Left kidney (tissue), 2 donors: Measurements from ENCODE around the gene SEPTIN7. TPM values are rescaled to one million over a fixed set of nuclear protein-coding genes. Genes with fewer than 3 reads are reported as not detected.
A peak's percentile ranks its signal among the peaks of the same experiment; 100 is the strongest.

ENCODE experiments used
- DNase-seq: peaks from one replicate; pipeline ENCODE4 v3.0.0-alpha.2; 2013
- polyA plus RNA-seq: library from polyadenylated mRNA; unstranded; fragments of 120-200 nt; gene quantifications from one replicate; pipeline ENCODE4 v1.2.1, GENCODE V29; 2013; ENCODE audit not compliant: insufficient read length

The SEPTIN7 gene
- polyA plus RNA-seq, 1 donor: 452 TPM

GRCh38 chr7:35784332-35784731 lies 16.5 kb upstream of the SEPTIN7 start:
- DNase-seq: no peak

DNA sequence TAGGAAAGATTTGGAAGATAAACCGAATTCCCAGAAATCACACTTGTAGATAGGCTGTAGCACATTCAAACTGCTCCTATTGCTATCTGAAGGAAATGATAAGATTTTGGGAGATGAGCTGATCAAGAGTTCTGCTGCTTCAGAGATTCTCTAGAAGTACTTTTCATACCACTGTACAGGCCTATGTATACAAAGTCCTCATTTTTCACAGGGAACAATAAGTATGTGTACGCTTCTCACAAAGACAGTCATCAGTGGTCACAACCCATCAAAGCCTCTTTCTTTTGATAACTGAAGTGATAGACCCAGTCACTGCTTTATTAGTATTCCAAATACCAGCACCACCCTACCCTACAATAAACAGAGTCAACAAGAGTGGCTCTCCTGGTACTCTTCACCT lies 15.6 kb upstream of the SEPTIN7 start:
- no peak for DNase-seq

DNA sequence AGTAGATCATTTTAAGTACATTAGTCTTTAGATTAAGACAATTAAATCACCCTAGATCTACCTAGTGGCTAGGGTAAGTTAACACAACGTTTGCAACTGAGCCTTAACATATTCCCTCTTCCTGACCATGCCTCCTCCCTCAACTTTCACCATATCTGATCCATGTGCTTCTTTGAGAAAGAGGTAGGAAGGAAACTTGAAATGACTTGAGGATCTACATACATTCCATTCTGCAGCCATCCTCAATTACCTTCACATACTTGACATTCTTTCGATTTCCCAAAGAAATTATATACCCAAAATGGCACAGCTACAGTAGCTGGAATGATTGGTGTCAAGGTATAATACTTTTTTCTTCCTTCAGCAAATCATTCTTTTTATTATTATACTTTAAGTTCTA lies 12.9 kb upstream of the SEPTIN7 start:
- DNase-seq: no peak

DNA sequence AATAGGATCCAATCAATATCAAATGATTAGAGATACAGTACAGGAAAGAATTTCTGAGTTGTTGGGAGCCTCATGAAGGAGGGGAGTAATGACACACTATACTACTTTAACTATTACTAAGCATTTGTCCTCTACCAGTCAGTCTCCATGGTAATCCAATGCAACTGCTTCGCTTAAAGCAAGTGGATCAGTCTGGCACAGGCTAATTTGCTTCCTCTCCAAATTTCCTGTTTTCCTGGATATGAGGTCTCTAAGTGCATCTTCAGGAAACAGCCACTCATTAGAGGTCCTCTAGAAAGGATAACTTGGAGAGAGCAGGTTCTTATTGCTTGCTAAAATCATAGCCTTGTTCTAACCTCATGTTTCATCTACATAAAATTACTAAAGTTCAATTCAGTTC lies 8.4 kb upstream of the SEPTIN7 start:
- DNase-seq: no peak

- DNase-seq: no peak
Observed at GRCh38 chr7:35792873-35793489, 7.9 kb upstream of the SEPTIN7 start.

- no peak for DNase-seq
Observed at GRCh38 chr7:35797311-35797710, 3.5 kb upstream of the SEPTIN7 start.

- DNase-seq: peak; percentile 93
Observed at GRCh38 chr7:35799846-35800717, 775 bp upstream of the SEPTIN7 start.

- DNase-seq: peak; percentile 82
Observed at GRCh38 chr7:35801392-35802101, 690 bp downstream of the SEPTIN7 start.

DNA sequence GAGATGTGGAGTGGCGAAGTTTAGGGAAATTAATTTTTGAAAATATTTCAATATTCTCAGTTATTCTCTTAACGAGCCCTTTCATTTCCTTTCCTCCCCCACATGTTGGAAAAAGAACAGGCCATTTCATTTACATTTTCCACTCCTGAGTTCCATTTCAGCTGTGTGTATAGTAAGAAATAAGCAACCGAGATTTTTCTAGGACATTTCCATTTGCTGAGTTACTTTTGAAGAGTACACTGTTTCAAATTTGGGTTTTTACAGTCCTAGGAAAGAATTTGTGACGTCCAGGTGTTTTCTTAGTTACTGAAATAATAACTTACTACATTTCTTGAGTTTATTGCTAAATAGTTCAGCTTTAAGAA lies 1.2 kb downstream of the SEPTIN7 start:
- DNase-seq: no peak

DNA sequence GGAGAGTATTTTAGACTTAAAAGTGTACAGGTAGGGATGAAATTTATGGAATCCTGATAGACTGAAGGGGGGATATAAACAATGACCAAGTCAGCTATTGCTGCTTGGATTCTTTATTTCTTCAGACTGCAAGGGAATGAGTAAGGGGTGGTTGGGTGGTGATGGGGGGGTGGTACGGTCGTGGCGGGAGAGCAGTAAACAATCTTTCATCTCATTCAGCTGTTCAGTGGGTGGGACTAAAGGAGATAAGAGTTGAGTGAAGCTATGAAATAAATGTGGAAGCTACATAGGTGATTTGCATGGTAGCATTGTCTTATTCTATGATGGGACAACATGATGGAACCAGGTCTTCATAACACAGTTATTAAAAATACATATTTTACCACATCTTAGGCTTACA lies 1.8 kb downstream of the SEPTIN7 start:
- DNase-seq: no peak

GRCh38 chr7:35804231-35804970 lies 3.5 kb downstream of the SEPTIN7 start:
- DNase-seq: no peak

DNA sequence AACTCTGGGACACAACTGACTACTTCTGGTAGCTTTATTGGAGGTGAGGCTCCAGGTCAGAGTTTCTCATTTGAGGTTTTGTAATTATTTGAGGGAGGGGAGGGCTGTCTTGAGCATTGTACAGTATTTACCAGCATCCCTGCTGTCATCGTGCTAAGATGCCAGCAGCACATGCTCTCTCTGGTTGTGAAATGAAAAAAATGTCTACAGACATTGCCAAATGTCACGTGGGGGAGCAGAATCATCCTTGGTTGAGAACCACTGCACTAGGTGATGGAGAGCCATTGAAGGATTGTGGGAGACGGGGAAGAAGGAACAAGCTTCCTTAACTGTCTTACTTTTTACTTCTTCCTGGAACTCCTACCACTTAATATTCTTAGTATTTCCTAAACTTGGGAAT lies 5.0 kb downstream of the SEPTIN7 start:
- no peak for DNase-seq

DNA sequence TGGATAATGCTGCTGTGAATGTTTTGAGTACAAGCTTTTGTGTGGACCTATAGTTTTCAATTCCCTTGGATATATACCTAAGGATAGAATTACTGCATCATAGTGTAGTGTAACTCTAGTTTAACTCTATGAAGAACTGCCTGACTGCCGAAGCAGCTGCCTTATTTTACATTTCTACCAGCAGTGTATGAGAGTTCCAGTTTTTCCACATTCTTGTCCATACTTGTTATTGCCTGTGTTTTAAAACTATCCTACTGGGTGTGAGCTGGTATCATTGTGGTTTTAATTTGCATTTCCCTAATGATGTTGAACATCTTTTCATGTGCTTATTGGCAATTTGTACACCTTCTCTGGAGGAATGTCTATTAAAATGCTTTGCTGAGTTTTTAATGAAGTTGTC lies 15.7 kb downstream of the SEPTIN7 start:
- DNase-seq: no peak

DNA sequence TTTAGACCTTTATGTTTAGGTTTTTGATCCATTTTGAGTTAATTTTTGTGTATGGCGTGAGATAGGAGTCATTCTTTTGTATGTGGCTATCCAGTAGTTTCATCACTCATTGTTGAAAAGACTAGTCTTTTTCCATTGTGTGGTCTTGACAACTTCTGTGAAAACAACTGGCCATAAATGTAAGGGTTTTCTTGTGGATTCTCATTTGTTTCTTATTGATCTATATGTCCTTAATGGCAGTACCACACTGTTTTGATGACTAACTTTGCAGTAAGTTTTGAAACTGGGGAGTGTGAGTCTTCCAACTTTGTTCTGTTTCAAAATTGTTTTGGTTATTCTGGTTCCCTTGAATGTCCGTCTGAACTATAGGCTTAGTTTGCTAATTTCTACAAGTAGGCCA lies 16.3 kb downstream of the SEPTIN7 start:
- no peak for DNase-seq

GRCh38 chr7:35817930-35818329 lies 17.1 kb downstream of the SEPTIN7 start:
- no peak for DNase-seq

DNA sequence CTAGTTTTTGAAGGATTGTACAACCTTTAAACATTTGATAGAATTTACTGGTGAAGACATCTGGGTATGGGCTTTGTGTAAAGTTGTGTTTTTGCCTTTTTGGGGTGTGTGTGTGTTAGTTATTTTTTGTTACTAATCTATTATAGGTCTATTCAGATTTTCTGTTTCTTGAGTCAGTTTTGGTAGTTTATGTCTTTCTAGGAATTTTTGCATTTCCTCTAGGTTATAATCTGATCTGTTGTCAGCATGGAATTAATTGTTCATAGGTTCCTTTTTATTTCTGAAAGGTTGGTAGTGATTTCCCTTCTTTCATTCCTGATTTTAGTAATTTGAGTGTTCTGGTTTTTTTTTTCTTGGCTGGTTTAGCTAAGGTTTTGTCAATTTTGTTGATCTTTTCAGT lies 17.7 kb downstream of the SEPTIN7 start:
- DNase-seq: no peak

GRCh38 chr7:35819310-35819709 lies 18.5 kb downstream of the SEPTIN7 start:
- no peak for DNase-seq

DNA sequence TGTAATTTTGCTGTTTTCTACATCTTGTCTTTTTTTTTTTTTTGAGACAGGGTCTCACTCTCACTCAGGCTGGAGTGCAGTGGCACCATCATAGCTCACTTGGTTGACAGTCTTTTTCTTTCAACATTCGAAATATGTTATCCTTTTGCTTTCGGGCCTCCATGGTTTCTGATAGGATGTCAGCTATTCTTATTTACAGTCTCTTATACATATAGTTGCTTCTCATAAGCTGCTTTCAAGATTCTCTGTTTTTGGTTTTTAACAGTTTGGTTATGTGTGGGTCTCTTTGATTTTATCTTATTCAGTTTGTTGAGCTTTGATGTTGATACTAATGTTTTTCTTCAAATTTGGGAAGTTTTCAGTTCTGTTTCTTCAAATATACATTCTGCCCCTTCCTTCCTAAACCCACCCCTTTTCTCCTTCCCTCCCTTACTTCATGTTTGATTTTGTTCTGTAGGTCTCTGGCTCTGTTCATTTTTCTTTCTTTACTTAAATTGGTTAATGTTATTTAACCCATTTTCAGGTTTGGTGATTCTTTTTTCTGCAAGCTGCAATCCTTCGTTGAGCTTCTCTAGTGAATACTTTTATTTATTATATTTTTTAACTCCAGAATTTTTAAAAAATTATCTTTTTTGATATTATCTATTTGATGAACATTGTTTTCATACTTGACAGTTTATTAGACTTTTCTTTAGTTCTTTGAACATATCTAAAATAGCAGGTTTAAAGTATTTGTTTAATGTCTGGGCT lies 19.3 kb downstream of the SEPTIN7 start:
- no peak for DNase-seq

- no peak for DNase-seq
Observed at GRCh38 chr7:35820858-35821257, 20.0 kb downstream of the SEPTIN7 start.

- DNase-seq: no peak
Observed at GRCh38 chr7:35823440-35823839, 22.6 kb downstream of the SEPTIN7 start.

GRCh38 chr7:35825974-35826373 lies 25.1 kb downstream of the SEPTIN7 start:
- no peak for DNase-seq

GRCh38 chr7:35826751-35827150 lies 25.9 kb downstream of the SEPTIN7 start:
- no peak for DNase-seq
